Measurements from ENCODE around the gene PTGS2.

The PTGS2 gene

GRCh38 chr1:186636786-186637185 is 43.4 kb downstream of the PTGS2 start:
- no peak for TF ChIP-seq GABPA (IDR thresholded peaks at IDR 0.05; ENCODE audit: low read depth)
- TF ChIP-seq POLR2AphosphoS5 (IDR thresholded peaks at IDR 0.05; ENCODE audit: low read depth): no peak
- TF ChIP-seq SPI1 (IDR thresholded peaks at IDR 0.05; ENCODE audit: borderline replicate concordance, low read depth): no peak
- TF ChIP-seq REST (IDR thresholded peaks at IDR 0.05; ENCODE audit: insufficient replicate concordance, low read depth): no peak
- TF ChIP-seq CTCF (IDR thresholded peaks at IDR 0.05; ENCODE audit: insufficient read depth, low read length): no peak
- Histone ChIP-seq H3K4me3 (replicated peaks; ENCODE audit: insufficient read depth, low read length) (no peak overlapping the region), H3K27ac (replicated peaks) (no peak overlapping the region), H3K27me3 (ENCODE audit: insufficient read depth, poor library complexity, severe bottlenecking) (no peaks in the 10 kb centered on the region)
- DNase-seq (ENCODE audit: low read depth in 1 of 2, low spot score in 1 of 2): no peak

DNA sequence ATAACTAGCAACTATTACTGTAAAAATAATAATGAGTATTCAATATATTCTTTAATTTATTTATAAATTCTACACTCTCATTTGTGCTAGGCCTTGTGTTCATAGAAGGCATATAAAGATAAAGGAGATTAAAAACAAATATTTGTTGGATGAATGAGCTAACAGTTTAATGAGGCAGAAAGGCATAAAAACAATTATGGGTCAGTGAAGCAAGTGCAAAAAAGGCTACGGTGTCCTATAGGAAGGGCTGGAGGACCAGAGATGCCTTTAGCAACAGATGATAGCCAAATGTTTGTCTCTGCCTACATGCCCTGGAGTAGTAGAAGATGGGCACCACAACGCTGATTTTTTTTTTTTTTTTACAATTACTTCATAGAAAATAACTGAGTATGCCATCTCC is 45.7 kb downstream of the PTGS2 start:
- no peak for DNase-seq (ENCODE audit: low read depth in 1 of 2, low spot score in 1 of 2)
- H3K27ac ChIP-seq (replicated peaks): no peak overlapping the region
- TF ChIP-seq SPI1 (IDR thresholded peaks at IDR 0.05; ENCODE audit: borderline replicate concordance, low read depth) (no peak), CTCF (IDR thresholded peaks at IDR 0.05; ENCODE audit: insufficient read depth, low read length) (no peak)
- H3K27me3 ChIP-seq (ENCODE audit: insufficient read depth, poor library complexity, severe bottlenecking): no peaks in the 10 kb centered on the region
- no peak overlapping the region for H3K4me3 ChIP-seq (replicated peaks; ENCODE audit: insufficient read depth, low read length)

- no peak for TF ChIP-seq POLR2AphosphoS5 (IDR thresholded peaks at IDR 0.05; ENCODE audit: low read depth)
- no peak for TF ChIP-seq GABPA (IDR thresholded peaks at IDR 0.05; ENCODE audit: low read depth)
- TF ChIP-seq CTCF (IDR thresholded peaks at IDR 0.05; ENCODE audit: insufficient read depth, low read length): no peak
- TF ChIP-seq REST (IDR thresholded peaks at IDR 0.05; ENCODE audit: insufficient replicate concordance, low read depth): no peak
- TF ChIP-seq SPI1 (IDR thresholded peaks at IDR 0.05; ENCODE audit: borderline replicate concordance, low read depth): no peak
- Histone ChIP-seq H3K27me3 (ENCODE audit: insufficient read depth, poor library complexity, severe bottlenecking) (no peaks in the 10 kb centered on the region), H3K4me3 (replicated peaks; ENCODE audit: insufficient read depth, low read length) (no peak overlapping the region), H3K27ac (replicated peaks) (no peak overlapping the region)
- DNase-seq (ENCODE audit: low read depth in 1 of 2, low spot score in 1 of 2): no peak
Observed at GRCh38 chr1:186633116-186633515, 47.1 kb downstream of the PTGS2 start.

GRCh38 chr1:186629341-186629740 is 50.9 kb downstream of the PTGS2 start:
- Histone ChIP-seq H3K27me3 (ENCODE audit: insufficient read depth, poor library complexity, severe bottlenecking) (no peaks in the 10 kb centered on the region), H3K27ac (replicated peaks) (no peak overlapping the region), H3K4me3 (replicated peaks; ENCODE audit: insufficient read depth, low read length) (no peak overlapping the region)
- TF ChIP-seq GABPA (IDR thresholded peaks at IDR 0.05; ENCODE audit: low read depth) (no peak), REST (IDR thresholded peaks at IDR 0.05; ENCODE audit: insufficient replicate concordance, low read depth) (no peak)
- DNase-seq (ENCODE audit: low read depth in 1 of 2, low spot score in 1 of 2): no peak

All from HL-60 (cell line).